CD14-positive monocyte (primary cell): ENCODE data around the gene CPNE2. TPM values are rescaled to one million over a fixed set of nuclear protein-coding genes. Genes with fewer than 3 reads are reported as not detected.

Experiments
- DNase-seq, 3 donors: peaks; one replicate each; pipeline ENCODE4 v3.0.0-alpha.2; 2011 to 2022
- H2AFZ ChIP-seq: 2 replicates; pipeline ENCODE4 v1.6.0; 2012; ENCODE audit warnings: mild to moderate bottlenecking, low read depth, low read length, inconsistent platforms; ENCODE audit not compliant: insufficient read depth, poor library complexity, severe bottlenecking
- H3K27ac ChIP-seq, 2 donors: 1 replicate in 1 of 2; 2 replicates in 1 of 2; pipeline ENCODE4 v1.5.1; 2012 to 2013; ENCODE audit warnings: low read length in 2 of 2, control low read depth in 1 of 2, inconsistent platforms in 1 of 2, low read depth in 1 of 2, mild to moderate bottlenecking in 1 of 2
- H3K27me3 ChIP-seq, 2 donors: one replicate each; pipeline versions ENCODE4 v1.6.0 to v1.6.1; 2011 to 2013; ENCODE audit warnings: low read length in 2 of 2; ENCODE audit not compliant: control insufficient read depth in 2 of 2, insufficient read depth in 2 of 2
- H3K36me3 ChIP-seq, 2 donors: replicated peaks in 1 of 2; 1 replicate in 1 of 2; 2 replicates in 1 of 2; pipeline versions ENCODE4 v1.5.1 to v1.6.1; 2012 to 2013; ENCODE audit warnings: low read length in 2 of 2, control low read depth in 1 of 2, inconsistent platforms in 1 of 2, mild to moderate bottlenecking in 1 of 2; ENCODE audit not compliant: insufficient read depth in 2 of 2, control insufficient read depth in 1 of 2
- H3K4me1 ChIP-seq, 2 donors: 1 replicate in 1 of 2; 2 replicates in 1 of 2; pipeline versions ENCODE4 v1.5.1 to v1.6.1; 2012 to 2013; ENCODE audit warnings: low read length in 2 of 2, control low read depth in 1 of 2, inconsistent platforms in 1 of 2, mild to moderate bottlenecking in 1 of 2, moderate library complexity in 1 of 2; ENCODE audit not compliant: insufficient read depth in 2 of 2, control insufficient read depth in 1 of 2
- H3K4me2 ChIP-seq: replicated peaks from 2 replicates; pipeline ENCODE3; 2012; ENCODE audit warnings: low read length, moderate library complexity, mild to moderate bottlenecking; ENCODE audit not compliant: poor library complexity, severe bottlenecking; ENCODE audit errors: extremely low read depth
- H3K4me3 ChIP-seq, 3 experiments: fragments of 200-600 bp in 1 of 3; sonication (generic) in 1 of 3; replicated peaks in 1 of 3; 1 replicate in 2 of 3; 2 replicates in 1 of 3; pipeline ENCODE4 v1.5.1; 2011 to 2013; ENCODE audit warnings: low read length in 3 of 3, mild to moderate bottlenecking in 3 of 3, control low read depth in 2 of 3, low read depth in 2 of 3, inconsistent platforms in 1 of 3, moderate library complexity in 1 of 3
- H3K79me2 ChIP-seq: 2 replicates; pipeline ENCODE4 v1.6.0; 2012; ENCODE audit warnings: mild to moderate bottlenecking, control low read depth, inconsistent platforms, low read length, moderate library complexity; ENCODE audit not compliant: insufficient read depth
- H3K9ac ChIP-seq: 2 replicates; pipeline ENCODE4 v1.6.0; 2017; ENCODE audit warnings: low read length, mild to moderate bottlenecking; ENCODE audit not compliant: insufficient read depth, poor library complexity, severe bottlenecking
- H3K9me3 ChIP-seq, 2 donors: replicated peaks in 1 of 2; 1 replicate in 1 of 2; 2 replicates in 1 of 2; pipeline versions ENCODE4 v1.5.1 to v1.6.1; 2012 to 2013; ENCODE audit warnings: low read length in 2 of 2, control low read depth in 1 of 2; ENCODE audit not compliant: control insufficient read depth in 1 of 2, insufficient read depth in 1 of 2
- H4K20me1 ChIP-seq: 2 replicates; pipeline ENCODE4 v1.6.0; 2012; ENCODE audit warnings: mild to moderate bottlenecking, low read length, control low read depth, moderate library complexity; ENCODE audit not compliant: insufficient read depth
- H3K27ac Mint-ChIP-seq, 7 donors: one replicate each; pipeline ENCODE4 v1.8.0; 2020; ENCODE audit warnings: mild to moderate bottlenecking in 7 of 7, mixed read lengths in 7 of 7, moderate library complexity in 6 of 7, inconsistent platforms in 2 of 7
- H3K27me3 Mint-ChIP-seq, 3 donors: one replicate each; pipeline ENCODE4 v1.8.0; 2021 to 2022; ENCODE audit warnings: low read depth in 3 of 3, mild to moderate bottlenecking in 3 of 3, mixed read lengths in 3 of 3, moderate library complexity in 3 of 3, inconsistent platforms in 1 of 3
- H3K36me3 Mint-ChIP-seq, 2 donors: one replicate each; pipeline ENCODE4 v1.8.0; 2020; ENCODE audit warnings: mixed read lengths in 2 of 2, inconsistent platforms in 1 of 2, mild to moderate bottlenecking in 1 of 2
- H3K4me1 Mint-ChIP-seq: one replicate; pipeline ENCODE4 v1.8.0; 2020; ENCODE audit warnings: mild to moderate bottlenecking, mixed read lengths
- H3K4me3 Mint-ChIP-seq, 2 donors: one replicate each; pipeline ENCODE4 v1.8.0; 2020; ENCODE audit warnings: mild to moderate bottlenecking in 2 of 2, mixed read lengths in 2 of 2, moderate library complexity in 1 of 2
- H3K9me3 Mint-ChIP-seq, 7 donors: one replicate each; pipeline ENCODE4 v1.8.0; 2020 to 2022; ENCODE audit warnings: mixed read lengths in 7 of 7, mild to moderate bottlenecking in 6 of 7, moderate library complexity in 6 of 7, inconsistent platforms in 2 of 7
- CTCF ChIP-seq: fragments of 200-600 bp; IDR thresholded peaks from one replicate; pipeline ENCODE4 v1.8.0; 2022; ENCODE audit warnings: antibody characterized with exemption, mild to moderate bottlenecking
- WGBS: methylation state at CpG from one replicate; pipeline ENCODE4 v1.1.5; 2013; ENCODE audit warnings: missing lambda C conversion rate; ENCODE audit not compliant: insufficient coverage; 5-methylcytosine and 5-hydroxymethylcytosine counted together
- intact Hi-C, 2 donors: fragments of 100-400 bp; cut with micrococcal nuclease; formaldehyde crosslinking; loops; one replicate each; pipeline versions ENCODE4 v1.15.0 to v1.15.1; 2023
- polyA plus RNA-seq, 3 donors: library from polyadenylated mRNA; depleted of rRNA in 1 of 3; unstranded in 2 of 3; stranded (reverse) in 1 of 3; fragments of 300-500 nt in 2 of 3; fragments of >200 nt in 1 of 3; fragmentation: Illumina TruSeq in 2 of 3; gene quantifications; 1 replicate in 2 of 3; 2 replicates in 1 of 3; pipeline ENCODE4 v1.2.3, GENCODE V29; 2012 to 2021

The CPNE2 gene
- polyA plus RNA-seq, 3 donors = 18.3 to 68.8 (median 23.9) TPM

GRCh38 chr16:57133886-57134285 is 41.5 kb downstream of the CPNE2 start:
- TF ChIP-seq CTCF = no peak
- Mint-ChIP-seq H3K4me3 (no peak overlapping the region), H3K9me3 (no peaks in the 10 kb centered on the region), H3K36me3 (peaks cover 42 to 68% of the 10 kb centered on the region in 2 donors), H3K27ac (peak overlapping the region in 2 of 7 donors; percentile 20 to 22), H3K27me3 (peaks cover 0 to 2% (median 2%) of the 10 kb centered on the region in 3 donors), H3K4me1 (peaks cover 2% of the 10 kb centered on the region)
- intact Hi-C loops = no loop called here
- no peaks in the 10 kb centered on the region for H3K9me3 ChIP-seq
- no peaks in the 10 kb centered on the region for H3K79me2 ChIP-seq
- WGBS = 94% methylated on average over 7 of the region's 10 CpGs
- H4K20me1 ChIP-seq = no peaks in the 10 kb centered on the region
- H3K4me1 ChIP-seq = no peaks in the 10 kb centered on the region
- H3K9ac ChIP-seq = no peak overlapping the region
- H3K4me2 ChIP-seq = no peak overlapping the region
- H2AFZ ChIP-seq = no peak overlapping the region
- H3K36me3 ChIP-seq = peaks cover 27 to 80% of the 10 kb centered on the region in 2 donors
- no peak for DNase-seq
- H3K4me3 ChIP-seq = no peak overlapping the region
- no peaks in the 10 kb centered on the region for H3K27me3 ChIP-seq
- no peak overlapping the region for H3K27ac ChIP-seq

GRCh38 chr16:57134982-57135381 is 42.6 kb downstream of the CPNE2 start:
- Mint-ChIP-seq H3K4me1 (peaks cover 11% of the 10 kb centered on the region), H3K27ac (peak overlapping the region in 1 of 7 donors; percentile 26), H3K36me3 (peaks cover 37 to 60% of the 10 kb centered on the region in 2 donors), H3K9me3 (no peaks in the 10 kb centered on the region), H3K27me3 (peaks cover 0 to 2% (median 2%) of the 10 kb centered on the region in 3 donors), H3K4me3 (no peak overlapping the region)
- no peak overlapping the region for H2AFZ ChIP-seq
- intact Hi-C loops = no loop called here
- no peaks in the 10 kb centered on the region for H3K27me3 ChIP-seq
- no peak overlapping the region for H3K4me2 ChIP-seq
- H4K20me1 ChIP-seq = no peaks in the 10 kb centered on the region
- WGBS = no CpG with 5 or more reads among the region's 2 CpGs
- no peak overlapping the region for H3K9ac ChIP-seq
- no peak for TF ChIP-seq CTCF
- no peak for DNase-seq
- peaks cover 8% of the 10 kb centered on the region in 2 donors for H3K4me1 ChIP-seq
- no peaks in the 10 kb centered on the region for H3K79me2 ChIP-seq
- H3K9me3 ChIP-seq = no peaks in the 10 kb centered on the region
- peaks cover 24 to 76% of the 10 kb centered on the region in 2 donors for H3K36me3 ChIP-seq
- H3K27ac ChIP-seq = no peak overlapping the region
- no peak overlapping the region for H3K4me3 ChIP-seq
